BJ (cell line): ENCODE results near the gene DIP2A. TPM values are rescaled to one million over a fixed set of nuclear protein-coding genes. Genes with fewer than 3 reads are reported as not detected.
"Not testable (repeated sequence)": the region's sequence is repeated elsewhere in the genome, so short reads cannot be mapped to it uniquely, and the experiment has no call there.

Experiments used
- CTCF ChIA-PET: fragments of 350-600 bp; formaldehyde crosslinking; extraction: SDS; loops from one replicate; lab custom pipeline; 2021; ENCODE audit warnings: antibody characterized with exemption, inconsistent platforms; lab: Yijun Ruan, JAX
- POLR2A ChIA-PET: fragments of 300-600 bp; sonication (Branson Sonifier 250); formaldehyde crosslinking; extraction: SDS; loops from one replicate; lab custom pipeline; 2021; ENCODE audit warnings: antibody characterized with exemption; lab: Charles Lee
- DNase-seq: peaks from one replicate; pipeline ENCODE4 v3.0.0-alpha.2; 2011; ENCODE audit warnings: low read depth
- H3K27me3 ChIP-seq: 2 replicates; pipeline ENCODE4 v1.6.0; 2011; ENCODE audit warnings: low read length; ENCODE audit not compliant: control insufficient read depth, insufficient read depth
- H3K36me3 ChIP-seq: 2 replicates; pipeline ENCODE4 v1.5.1; 2011; ENCODE audit warnings: low read length; ENCODE audit not compliant: control insufficient read depth, insufficient read depth
- H3K4me3 ChIP-seq: 2 replicates; pipeline ENCODE4 v1.5.1; 2011; ENCODE audit warnings: low read depth, mild to moderate bottlenecking, control low read depth, low read length
- polyA plus RNA-seq: library from polyadenylated mRNA; depleted of rRNA; stranded (reverse); fragments of >200 nt; gene quantifications from 2 replicates; pipeline ENCODE4 v1.2.3, GENCODE V29; 2011
- TF ChIP-seq, protein P1 (sequence below): IDR thresholded peaks from 2 replicates; pipeline ENCODE4 v1.5.1; 2011; ENCODE audit warnings: low read depth, mild to moderate bottlenecking, control low read depth, inconsistent platforms, low read length, moderate library complexity; ENCODE audit not compliant: insufficient read depth

The DIP2A gene
- polyA plus RNA-seq, 1 experiment = 18.7 TPM

DNA sequence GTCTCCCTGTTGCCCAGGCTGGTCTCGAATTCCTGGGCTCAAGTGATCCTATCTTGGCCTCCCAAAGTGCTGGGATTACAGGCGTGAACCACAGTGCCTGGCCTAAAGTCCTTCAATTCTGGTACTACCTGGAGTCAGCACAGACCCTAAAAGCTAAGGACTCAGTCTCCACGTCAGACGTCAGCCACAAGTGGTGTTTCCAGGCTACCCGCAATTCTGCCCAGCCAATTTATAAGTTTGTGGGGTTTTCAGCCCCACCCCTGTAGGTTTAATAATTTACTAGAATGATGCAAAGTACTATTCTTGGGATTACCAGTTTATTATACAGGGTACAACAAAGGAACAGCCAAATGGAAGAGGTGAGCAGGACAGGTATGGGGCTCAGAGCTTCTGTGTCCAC is 10.6 kb upstream of the DIP2A start:
- Histone ChIP-seq H3K4me3 (no peak overlapping the region), H3K27me3 (no peaks in the 10 kb centered on the region), H3K36me3 (peaks cover 4% of the 10 kb centered on the region)
- TF ChIP-seq, protein P1, sequence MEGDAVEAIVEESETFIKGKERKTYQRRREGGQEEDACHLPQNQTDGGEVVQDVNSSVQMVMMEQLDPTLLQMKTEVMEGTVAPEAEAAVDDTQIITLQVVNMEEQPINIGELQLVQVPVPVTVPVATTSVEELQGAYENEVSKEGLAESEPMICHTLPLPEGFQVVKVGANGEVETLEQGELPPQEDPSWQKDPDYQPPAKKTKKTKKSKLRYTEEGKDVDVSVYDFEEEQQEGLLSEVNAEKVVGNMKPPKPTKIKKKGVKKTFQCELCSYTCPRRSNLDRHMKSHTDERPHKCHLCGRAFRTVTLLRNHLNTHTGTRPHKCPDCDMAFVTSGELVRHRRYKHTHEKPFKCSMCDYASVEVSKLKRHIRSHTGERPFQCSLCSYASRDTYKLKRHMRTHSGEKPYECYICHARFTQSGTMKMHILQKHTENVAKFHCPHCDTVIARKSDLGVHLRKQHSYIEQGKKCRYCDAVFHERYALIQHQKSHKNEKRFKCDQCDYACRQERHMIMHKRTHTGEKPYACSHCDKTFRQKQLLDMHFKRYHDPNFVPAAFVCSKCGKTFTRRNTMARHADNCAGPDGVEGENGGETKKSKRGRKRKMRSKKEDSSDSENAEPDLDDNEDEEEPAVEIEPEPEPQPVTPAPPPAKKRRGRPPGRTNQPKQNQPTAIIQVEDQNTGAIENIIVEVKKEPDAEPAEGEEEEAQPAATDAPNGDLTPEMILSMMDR = no peak
- CTCF ChIA-PET = interaction anchor here (0.6 kb wide), 1 partner anchor 163 kb away, joined by 3 read pairs; the partner anchor contains the start of gene MCM3AP
- no peak for DNase-seq
- POLR2A ChIA-PET = no interaction called here

DNA sequence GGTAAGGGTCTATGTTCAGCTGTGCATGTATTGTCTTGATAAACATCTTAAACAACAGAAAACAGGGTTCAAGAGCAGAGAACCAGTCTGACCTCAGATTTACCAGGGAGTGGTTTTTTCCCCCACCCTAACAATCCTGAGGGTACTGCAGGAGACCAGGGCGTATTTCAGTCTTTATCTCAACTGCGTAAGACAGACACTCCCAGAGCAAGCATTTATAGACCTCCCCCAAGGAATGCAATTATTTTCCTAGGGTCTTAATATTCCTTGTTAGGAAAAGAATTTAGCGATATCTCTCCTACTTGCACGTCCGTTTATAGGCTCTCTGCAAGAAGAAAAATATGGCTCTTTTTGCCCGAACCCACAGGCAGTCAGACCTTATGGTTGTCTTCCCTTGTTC is 9.8 kb upstream of the DIP2A start:
- POLR2A ChIA-PET, DNase-seq, CTCF ChIA-PET, H3K27me3 ChIP-seq, H3K4me3 ChIP-seq, H3K36me3 ChIP-seq: not testable (repeated sequence)

DNA sequence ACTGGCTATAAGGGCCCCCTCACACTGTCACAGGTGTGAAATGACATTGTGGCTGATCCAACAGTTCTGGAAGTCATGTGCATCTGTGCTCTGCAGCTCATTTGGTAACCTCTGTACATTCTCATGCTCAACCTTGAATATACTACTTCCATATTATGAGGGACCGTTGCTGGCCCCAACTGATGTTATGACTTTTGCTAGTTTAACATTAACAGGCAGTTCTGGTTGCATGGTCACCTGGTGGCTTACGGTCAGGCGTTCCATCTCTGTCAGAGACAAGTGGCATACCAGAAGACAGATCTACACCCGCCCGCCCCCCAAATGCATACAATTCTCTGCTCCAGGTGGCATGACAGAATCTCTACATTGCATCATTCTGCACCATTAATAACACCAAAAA is 6.0 kb upstream of the DIP2A start:
- ChIA-PET POLR2A (no interaction called here), CTCF (no interaction called here)
- no peak for DNase-seq
- H3K27me3 ChIP-seq = no peaks in the 10 kb centered on the region
- no peak overlapping the region for H3K4me3 ChIP-seq
- no peaks in the 10 kb centered on the region for H3K36me3 ChIP-seq
- TF ChIP-seq, protein P1 = no peak

DNA sequence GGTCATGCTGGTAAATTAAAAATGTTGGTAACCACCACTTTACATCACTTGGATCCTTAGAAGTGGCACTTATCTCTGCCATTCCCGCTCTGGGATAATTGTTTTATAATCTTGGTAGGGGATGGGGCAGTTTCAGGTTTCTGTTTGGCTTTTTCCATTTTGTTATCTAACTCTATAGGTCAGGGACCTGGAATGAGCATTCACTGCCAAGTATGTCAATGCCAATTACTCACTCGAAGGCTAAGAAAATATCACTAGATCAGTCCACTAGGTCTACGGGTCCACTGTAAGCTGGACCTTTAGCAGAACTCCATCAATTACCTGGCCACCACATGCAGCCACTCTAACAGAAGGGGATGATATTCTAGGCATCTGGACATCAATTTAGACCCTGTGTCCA is 4.5 kb upstream of the DIP2A start:
- TF ChIP-seq, protein P1 = no peak
- no peaks in the 10 kb centered on the region for H3K27me3 ChIP-seq
- no peaks in the 10 kb centered on the region for H3K36me3 ChIP-seq
- ChIA-PET CTCF (no interaction called here), POLR2A (interaction anchor here (0.6 kb wide), 1 partner anchor 66 kb away, joined by 15 read pairs; no protein-coding TSS in a partner anchor)
- DNase-seq = no peak
- no peak overlapping the region for H3K4me3 ChIP-seq

DNA sequence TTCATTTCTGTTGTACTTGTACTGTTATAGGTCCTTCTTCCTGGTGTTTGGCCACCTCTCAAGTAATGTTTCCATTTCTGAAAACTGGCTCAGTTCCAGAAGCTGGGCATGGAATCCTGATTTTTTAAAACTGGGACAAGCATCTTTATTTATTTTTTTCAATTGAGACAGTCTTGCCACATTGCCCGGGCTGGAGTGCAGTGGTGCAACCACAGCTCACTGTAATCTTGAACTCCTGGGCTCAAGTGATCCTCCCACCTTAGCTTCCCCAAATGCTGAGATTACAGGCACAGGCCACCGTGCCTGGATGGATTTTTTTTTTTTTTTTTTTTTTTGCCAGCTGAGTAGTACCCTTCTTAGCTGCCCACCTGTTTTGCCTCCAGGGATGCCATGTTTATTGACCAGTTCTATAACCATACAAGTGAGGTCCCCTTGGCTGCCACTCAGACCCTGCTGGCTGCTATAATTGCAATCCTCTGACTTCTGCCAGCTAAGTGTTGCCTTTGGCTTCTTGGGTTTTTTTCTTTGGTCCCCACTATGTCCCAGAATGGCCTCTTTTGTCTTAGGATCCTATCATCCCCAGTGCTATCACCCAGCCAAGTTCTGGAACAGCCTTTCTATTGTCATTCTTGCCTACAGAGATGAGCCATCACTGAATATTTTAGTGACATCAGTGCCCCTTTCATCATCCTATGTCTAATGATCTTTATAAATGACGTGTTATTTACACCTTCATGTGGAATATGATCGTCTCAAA is 3.9 kb upstream of the DIP2A start:
- DNase-seq = no peak
- CTCF ChIA-PET = no interaction called here
- no peak overlapping the region for H3K4me3 ChIP-seq
- TF ChIP-seq, protein P1 = no peak
- POLR2A ChIA-PET = interaction anchor here (0.6 kb wide), 1 partner anchor 65 kb away, joined by 15 read pairs; no protein-coding TSS in a partner anchor
- no peaks in the 10 kb centered on the region for H3K36me3 ChIP-seq
- H3K27me3 ChIP-seq = no peaks in the 10 kb centered on the region
